Fibroblast of mammary gland (primary cell): ENCODE measurements around the gene UQCRQ.

Experiments
- DNase-seq: peaks from one replicate; pipeline ENCODE4 v3.0.0-alpha.2; 2010; ENCODE audit warnings: low read depth
- H3K4me3 ChIP-seq: 2 replicates; pipeline ENCODE4 v1.5.1; 2011; ENCODE audit warnings: low read depth, mild to moderate bottlenecking, low read length, moderate library complexity; ENCODE audit not compliant: control insufficient read depth
- TF ChIP-seq, protein P1 (sequence below): conservative IDR thresholded peaks from 2 replicates; pipeline ENCODE4 v1.5.1; 2011; ENCODE audit warnings: low read depth, low read length, inconsistent platforms; ENCODE audit not compliant: control insufficient read depth, insufficient read depth

The UQCRQ gene

DNA sequence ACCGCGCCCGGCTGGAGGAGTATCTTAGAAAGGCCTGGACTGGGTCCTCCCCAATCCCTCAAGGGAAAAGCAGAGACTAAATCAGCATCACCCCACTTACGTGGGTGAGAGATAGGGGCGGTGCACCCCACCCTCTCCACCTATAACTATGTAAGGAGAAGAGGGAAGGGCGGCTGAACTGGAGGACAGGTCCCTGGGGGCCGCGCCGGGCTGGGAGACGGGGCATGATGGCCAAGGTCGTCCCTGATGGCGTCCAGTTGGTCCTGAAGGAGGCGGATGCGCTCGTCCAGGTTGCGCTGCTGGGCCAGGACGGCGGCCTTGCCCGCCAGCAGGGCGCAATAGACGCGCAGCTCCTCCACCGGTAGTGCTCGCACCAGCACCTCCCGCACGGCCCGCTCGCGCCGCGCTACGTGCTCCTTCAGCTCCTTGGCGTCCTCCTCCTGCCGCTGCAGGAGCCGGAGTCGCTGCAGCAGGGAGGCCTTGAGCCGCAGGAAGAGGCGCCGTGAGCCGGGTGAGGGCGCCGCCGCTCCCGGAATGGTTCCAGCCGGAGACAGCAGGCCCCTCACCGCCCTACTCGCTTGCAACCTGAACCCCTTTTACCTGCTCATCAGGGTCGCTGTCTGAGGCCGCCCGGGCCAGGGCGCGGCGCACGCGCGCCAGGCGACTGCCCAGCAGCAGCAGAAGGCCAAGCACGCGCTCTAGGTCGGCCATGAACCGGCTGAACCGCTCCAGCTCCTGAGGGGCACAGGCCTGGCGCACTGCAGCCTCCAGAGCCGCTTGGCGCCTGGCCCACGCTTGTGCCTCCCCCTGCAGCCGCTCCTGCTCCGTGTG, 43.6 kb upstream of the UQCRQ start:
- H3K4me3 ChIP-seq: no peak overlapping the region
- no peak for DNase-seq
- TF ChIP-seq, protein P1, sequence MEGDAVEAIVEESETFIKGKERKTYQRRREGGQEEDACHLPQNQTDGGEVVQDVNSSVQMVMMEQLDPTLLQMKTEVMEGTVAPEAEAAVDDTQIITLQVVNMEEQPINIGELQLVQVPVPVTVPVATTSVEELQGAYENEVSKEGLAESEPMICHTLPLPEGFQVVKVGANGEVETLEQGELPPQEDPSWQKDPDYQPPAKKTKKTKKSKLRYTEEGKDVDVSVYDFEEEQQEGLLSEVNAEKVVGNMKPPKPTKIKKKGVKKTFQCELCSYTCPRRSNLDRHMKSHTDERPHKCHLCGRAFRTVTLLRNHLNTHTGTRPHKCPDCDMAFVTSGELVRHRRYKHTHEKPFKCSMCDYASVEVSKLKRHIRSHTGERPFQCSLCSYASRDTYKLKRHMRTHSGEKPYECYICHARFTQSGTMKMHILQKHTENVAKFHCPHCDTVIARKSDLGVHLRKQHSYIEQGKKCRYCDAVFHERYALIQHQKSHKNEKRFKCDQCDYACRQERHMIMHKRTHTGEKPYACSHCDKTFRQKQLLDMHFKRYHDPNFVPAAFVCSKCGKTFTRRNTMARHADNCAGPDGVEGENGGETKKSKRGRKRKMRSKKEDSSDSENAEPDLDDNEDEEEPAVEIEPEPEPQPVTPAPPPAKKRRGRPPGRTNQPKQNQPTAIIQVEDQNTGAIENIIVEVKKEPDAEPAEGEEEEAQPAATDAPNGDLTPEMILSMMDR: no peak

DNA sequence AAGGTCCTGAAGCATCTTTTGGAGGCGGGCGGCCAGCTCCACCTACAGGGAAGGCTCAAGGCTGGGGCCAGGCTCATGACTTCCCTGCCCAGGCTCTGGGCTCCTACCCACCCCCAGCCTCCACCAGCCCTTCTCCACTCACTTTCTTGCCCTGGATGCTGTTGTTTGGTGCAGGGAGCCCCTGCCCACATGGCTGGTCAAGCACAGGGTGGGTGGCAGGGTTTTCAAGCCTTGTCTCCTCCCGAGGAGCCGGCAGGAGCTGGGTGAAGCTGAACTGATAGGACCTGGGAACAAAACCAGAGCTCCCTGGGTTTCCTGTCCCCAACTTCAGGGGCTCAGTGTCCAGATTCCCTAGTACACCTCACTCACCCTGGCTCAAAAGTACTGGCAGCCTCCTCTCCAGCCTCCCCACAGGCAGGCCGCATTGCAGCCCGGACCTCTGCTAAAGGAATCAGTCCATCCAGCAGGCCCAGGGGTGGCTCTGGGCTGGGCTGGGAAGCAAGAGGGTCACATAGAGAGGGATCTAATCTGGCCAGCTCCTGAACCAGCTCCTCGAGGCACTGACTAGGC, 42.9 kb upstream of the UQCRQ start:
- H3K4me3 ChIP-seq: no peak overlapping the region

DNA sequence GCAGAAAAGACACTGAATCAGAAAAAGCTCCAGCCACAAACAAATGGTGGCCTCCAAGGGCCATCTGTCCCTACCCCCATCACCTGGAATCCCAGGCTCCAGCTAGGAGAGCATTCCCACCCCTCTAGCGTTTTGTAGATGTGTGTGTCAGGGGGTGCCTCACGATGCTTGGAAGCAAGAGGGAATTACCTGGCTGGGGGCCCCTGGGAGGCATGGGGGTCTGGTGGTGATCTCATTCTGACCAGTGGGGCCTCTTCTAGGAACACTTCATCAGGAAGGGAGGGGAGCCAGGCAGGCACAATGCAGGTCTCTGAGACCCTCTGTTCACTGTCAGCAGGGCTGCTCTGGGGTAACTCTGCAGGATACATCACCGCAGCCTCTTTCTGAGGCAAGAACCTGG, 42.0 kb upstream of the UQCRQ start:
- TF ChIP-seq, protein P1: no peak
- no peak overlapping the region for H3K4me3 ChIP-seq
- DNase-seq: no peak

More for the DNA sequence above, 42.9 kb upstream of the UQCRQ start:
- DNase-seq: no peak
- TF ChIP-seq, protein P1: no peak

DNA sequence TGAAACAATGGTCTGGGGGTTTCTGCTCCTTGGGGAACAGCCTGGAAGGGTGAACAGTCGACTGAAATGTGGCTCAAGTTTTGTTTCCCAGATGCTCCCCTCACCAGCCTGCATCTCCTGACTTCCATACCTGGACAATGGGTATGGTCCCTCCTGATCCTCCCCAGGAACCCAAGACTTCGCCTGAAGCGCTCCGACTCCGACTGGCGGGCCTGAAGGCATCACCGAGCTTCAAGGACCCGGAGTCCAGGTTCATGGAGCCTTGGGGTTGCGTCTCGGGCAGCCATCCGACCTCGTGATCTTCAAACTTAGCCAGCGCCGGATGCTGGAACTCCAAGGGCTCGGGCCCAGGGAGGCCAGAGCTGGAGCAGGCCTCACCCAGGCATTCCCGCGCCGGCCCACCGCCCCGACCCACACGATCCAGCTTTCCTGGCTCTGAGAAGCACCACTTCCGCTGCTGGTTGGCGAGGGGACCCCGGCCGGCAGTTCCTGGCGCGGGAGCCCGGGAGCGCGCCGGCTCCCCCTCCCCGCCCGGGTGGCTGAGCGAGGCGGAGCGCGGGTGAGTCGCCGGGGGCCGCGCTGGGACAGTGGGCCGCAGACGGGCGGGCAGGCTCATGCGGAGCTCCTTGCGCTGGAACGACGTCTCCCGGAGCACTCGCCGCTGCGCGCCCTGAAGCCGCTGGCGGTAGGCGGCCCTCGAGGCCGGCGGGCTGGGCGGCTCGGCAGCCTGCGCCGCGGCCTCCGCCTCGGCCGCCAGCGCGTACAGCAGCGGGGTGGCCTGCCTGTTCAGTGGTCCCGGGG, 41.2 kb upstream of the UQCRQ start:
- no peak overlapping the region for H3K4me3 ChIP-seq
- TF ChIP-seq, protein P1: no peak
- no peak for DNase-seq

DNA sequence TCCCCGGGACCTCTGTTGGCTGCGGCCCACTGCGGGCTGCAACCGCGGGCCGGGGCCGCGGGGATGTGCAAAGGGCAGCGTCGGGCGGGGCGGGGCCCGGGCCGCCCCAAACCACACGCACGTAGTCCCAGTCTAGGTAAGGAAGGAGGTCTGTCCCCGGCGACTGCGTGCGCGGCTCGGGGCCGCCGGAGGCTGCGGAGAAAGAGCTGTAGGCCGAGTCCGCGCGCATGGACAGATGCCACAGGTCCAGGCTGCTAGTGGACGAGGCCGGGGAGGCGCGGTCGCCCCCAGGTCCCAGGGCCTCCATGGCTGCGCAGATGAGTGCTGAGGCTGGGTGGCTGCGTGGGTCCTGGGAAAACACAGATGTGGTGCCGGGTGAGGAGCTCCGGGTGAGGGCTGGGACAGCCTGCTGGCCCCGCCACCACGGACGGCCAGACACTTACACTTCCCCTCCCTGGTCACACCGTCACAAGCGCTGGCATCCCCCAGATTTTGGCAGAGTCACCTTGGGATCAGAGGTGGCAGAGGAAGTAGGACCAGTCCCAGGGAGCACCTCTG, 40.5 kb upstream of the UQCRQ start:
- H3K4me3 ChIP-seq: no peak overlapping the region
- TF ChIP-seq, protein P1: no peak
- DNase-seq: no peak

DNA sequence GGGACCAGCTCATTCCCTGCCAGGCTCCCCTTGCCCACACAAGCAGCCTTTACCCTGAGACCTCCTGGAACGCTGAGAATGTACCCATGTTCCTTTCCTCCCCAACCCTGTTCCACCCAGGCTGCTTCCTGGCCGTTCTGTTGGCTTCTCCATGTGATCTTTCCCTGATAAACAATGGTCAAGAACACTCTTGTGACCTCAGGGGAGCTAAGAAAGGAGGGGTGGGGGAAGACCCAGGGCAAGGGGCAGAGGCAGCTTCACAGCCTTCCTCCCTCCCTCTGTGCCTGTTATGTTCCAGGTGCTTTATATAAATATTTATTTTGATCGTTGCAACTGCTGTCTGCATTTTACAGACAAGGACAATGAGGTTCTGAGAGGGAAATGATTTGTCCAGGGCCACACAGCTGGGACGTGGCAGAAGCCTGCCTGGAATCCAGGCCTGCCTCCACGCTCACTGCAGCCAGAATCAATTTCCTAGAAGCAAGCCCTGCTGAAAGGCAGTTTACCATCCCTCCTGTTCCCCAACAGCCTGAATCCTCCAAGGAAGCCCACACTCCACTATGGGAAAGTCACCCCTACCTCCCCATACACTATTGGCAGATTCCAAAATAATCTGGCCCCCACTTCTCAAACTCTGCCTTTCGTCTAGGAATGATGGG, 39.9 kb upstream of the UQCRQ start:
- no peak overlapping the region for H3K4me3 ChIP-seq
- TF ChIP-seq, protein P1: no peak
- DNase-seq: no peak
